AG09319 (cell line): ENCODE data around the gene TCF20.

ENCODE experiments used
- DNase-seq: peaks from one replicate; pipeline ENCODE4 v3.0.0-alpha.2; 2010; ENCODE audit warnings: low read depth; ENCODE audit errors: extremely low read depth
- CTCF ChIP-seq: IDR thresholded peaks from 2 replicates; pipeline ENCODE4 v1.5.1; 2011; ENCODE audit warnings: low read depth, mild to moderate bottlenecking, inconsistent platforms, low read length, moderate library complexity

Gene TCF20

GRCh38 chr22:42225841-42226240 is 44.6 kb downstream of the TCF20 start:
- TF ChIP-seq CTCF: no peak
- no peak for DNase-seq

GRCh38 chr22:42222140-42222539 is 48.3 kb downstream of the TCF20 start:
- TF ChIP-seq CTCF: no peak
- DNase-seq: no peak
